Hepatocyte (in vitro differentiated cells): ENCODE measurements around the gene SIL1.

ENCODE experiments used
- CTCF ChIP-seq: fragments of 200-600 bp; sonication (generic); IDR thresholded peaks from 2 replicates; pipeline ENCODE4 v1.5.1; 2016; ENCODE audit warnings: antibody characterized with exemption, mild to moderate bottlenecking; ENCODE audit not compliant: poor library complexity
- EZH2 ChIP-seq: fragments of 200-600 bp; sonication (generic); IDR thresholded peaks from 2 replicates; pipeline ENCODE4 v1.6.1; 2016; ENCODE audit warnings: antibody characterized with exemption, mild to moderate bottlenecking, borderline replicate concordance
- EZH2phosphoT487 ChIP-seq: fragments of 200-600 bp; sonication (generic); IDR thresholded peaks from one replicate; pipeline ENCODE4 v1.6.1; 2018; ENCODE audit warnings: antibody characterized with exemption, mild to moderate bottlenecking, low read depth, moderate library complexity; ENCODE audit not compliant: unreplicated experiment, severe bottlenecking

GRCh38 chr5:138943599-138944173, 254.5 kb downstream of the SIL1 start:
- TF ChIP-seq CTCF (no peak), EZH2phosphoT487 (no peak), EZH2 (no peak)
